Smooth muscle cell (in vitro differentiated cells): ENCODE results near the gene TNPO3. TPM values are rescaled to one million over a fixed set of nuclear protein-coding genes. Genes with fewer than 3 reads are reported as not detected.

Experiments
- DNase-seq: peaks from one replicate; lab custom pipeline; 2025; ENCODE audit not compliant: unreplicated experiment; lab: John Stamatoyannopoulos, UW
- H2AFZ ChIP-seq: fragments of 200-600 bp; sonication (generic); 2 replicates; pipeline ENCODE4 v1.6.0; 2016; ENCODE audit warnings: antibody characterized with exemption, low read depth, mild to moderate bottlenecking
- H3F3A ChIP-seq: fragments of 200-600 bp; sonication (generic); 2 replicates; pipeline ENCODE4 v1.6.0; 2017; ENCODE audit warnings: antibody characterized with exemption, low read depth
- H3K27ac ChIP-seq: fragments of 200-600 bp; sonication (generic); 2 replicates; pipeline ENCODE4 v1.5.1; 2016; ENCODE audit warnings: low read depth, mild to moderate bottlenecking
- H3K27me3 ChIP-seq: fragments of 200-600 bp; sonication (generic); 2 replicates; pipeline ENCODE4 v1.6.1; 2016; ENCODE audit warnings: low read depth, mild to moderate bottlenecking
- H3K36me3 ChIP-seq: fragments of 200-600 bp; sonication (generic); 2 replicates; pipeline ENCODE4 v1.5.1; 2016; ENCODE audit warnings: low read depth
- H3K4me1 ChIP-seq: fragments of 200-600 bp; sonication (generic); 2 replicates; pipeline ENCODE4 v1.5.1; 2016; ENCODE audit warnings: low read depth
- H3K4me2 ChIP-seq: fragments of 200-600 bp; sonication (generic); 2 replicates; pipeline ENCODE4 v1.6.0; 2016; ENCODE audit warnings: mild to moderate bottlenecking
- H3K4me3 ChIP-seq: fragments of 200-600 bp; sonication (generic); 2 replicates; pipeline ENCODE4 v1.5.1; 2016; ENCODE audit warnings: mild to moderate bottlenecking
- H3K79me2 ChIP-seq: fragments of 200-600 bp; sonication (generic); 2 replicates; pipeline ENCODE4 v1.6.0; 2016; ENCODE audit warnings: low read depth, mild to moderate bottlenecking
- H3K9ac ChIP-seq: fragments of 200-600 bp; sonication (generic); 2 replicates; pipeline ENCODE4 v1.6.0; 2016; ENCODE audit warnings: low read depth
- H3K9me3 ChIP-seq: fragments of 200-600 bp; sonication (generic); replicated peaks from 2 replicates; pipeline ENCODE4 v1.5.1; 2016; ENCODE audit warnings: low read depth
- H4K20me1 ChIP-seq: fragments of 200-600 bp; sonication (generic); 2 replicates; pipeline ENCODE4 v1.6.0; 2016; ENCODE audit warnings: low read depth
- whole genome bisulfite sequencing: methylation state at CpG from one replicate; pipeline ENCODE4 v1.1.7; 2016; ENCODE audit warnings: low lambda C conversion rate; 5-methylcytosine and 5-hydroxymethylcytosine counted together
- polyA plus RNA-seq: library from polyadenylated mRNA; unstranded; fragments of >200 nt; fragmentation: Nextera tagmentation; extraction: Ambion mirVana; gene quantifications from 2 replicates; pipeline ENCODE4 v1.2.1, GENCODE V29; 2016
- total RNA-seq: library from RNA; depleted of rRNA; stranded (reverse); fragments of >200 nt; gene quantifications from 2 replicates; pipeline ENCODE4 v1.2.3, GENCODE V29; 2014
- TF ChIP-seq, protein P1 (sequence below): fragments of 200-600 bp; sonication (generic); IDR thresholded peaks from 2 replicates; pipeline ENCODE4 v1.5.1; 2017; ENCODE audit warnings: borderline replicate concordance, mild to moderate bottlenecking, antibody characterized with exemption; ENCODE audit not compliant: insufficient read depth, poor library complexity, severe bottlenecking

The TNPO3 gene
- total and polyA plus RNA-seq, 2 experiments from 2014 or later: 28.4 to 41.3 TPM

- WGBS: 97% methylated on average over 4 of the region's 4 CpGs
- no peaks in the 10 kb centered on the region for H3K79me2 ChIP-seq
- peaks cover 73% of the 10 kb centered on the region for H3K27me3 ChIP-seq
- no peak overlapping the region for H3K4me2 ChIP-seq
- no peak for DNase-seq
- H3K9ac ChIP-seq: no peak overlapping the region
- no peak overlapping the region for H2AFZ ChIP-seq
- H3K4me3 ChIP-seq: no peak overlapping the region
- no peaks in the 10 kb centered on the region for H3K9me3 ChIP-seq
- TF ChIP-seq, protein P1, sequence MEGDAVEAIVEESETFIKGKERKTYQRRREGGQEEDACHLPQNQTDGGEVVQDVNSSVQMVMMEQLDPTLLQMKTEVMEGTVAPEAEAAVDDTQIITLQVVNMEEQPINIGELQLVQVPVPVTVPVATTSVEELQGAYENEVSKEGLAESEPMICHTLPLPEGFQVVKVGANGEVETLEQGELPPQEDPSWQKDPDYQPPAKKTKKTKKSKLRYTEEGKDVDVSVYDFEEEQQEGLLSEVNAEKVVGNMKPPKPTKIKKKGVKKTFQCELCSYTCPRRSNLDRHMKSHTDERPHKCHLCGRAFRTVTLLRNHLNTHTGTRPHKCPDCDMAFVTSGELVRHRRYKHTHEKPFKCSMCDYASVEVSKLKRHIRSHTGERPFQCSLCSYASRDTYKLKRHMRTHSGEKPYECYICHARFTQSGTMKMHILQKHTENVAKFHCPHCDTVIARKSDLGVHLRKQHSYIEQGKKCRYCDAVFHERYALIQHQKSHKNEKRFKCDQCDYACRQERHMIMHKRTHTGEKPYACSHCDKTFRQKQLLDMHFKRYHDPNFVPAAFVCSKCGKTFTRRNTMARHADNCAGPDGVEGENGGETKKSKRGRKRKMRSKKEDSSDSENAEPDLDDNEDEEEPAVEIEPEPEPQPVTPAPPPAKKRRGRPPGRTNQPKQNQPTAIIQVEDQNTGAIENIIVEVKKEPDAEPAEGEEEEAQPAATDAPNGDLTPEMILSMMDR: no peak
- no peaks in the 10 kb centered on the region for H3F3A ChIP-seq
- H4K20me1 ChIP-seq: no peaks in the 10 kb centered on the region
- H3K36me3 ChIP-seq: no peaks in the 10 kb centered on the region
- no peak overlapping the region for H3K27ac ChIP-seq
- no peaks in the 10 kb centered on the region for H3K4me1 ChIP-seq
These were observed 118.1 kb downstream of the TNPO3 start for GRCh38 chr7:128936798-128937197.

- TF ChIP-seq, protein P1: no peak
- H3K4me3 ChIP-seq: no peak overlapping the region
- H3K4me1 ChIP-seq: no peaks in the 10 kb centered on the region
- no peak for DNase-seq
- H3K4me2 ChIP-seq: no peak overlapping the region
- no peaks in the 10 kb centered on the region for H3F3A ChIP-seq
- WGBS: 92% methylated on average over 6 of the region's 6 CpGs
- H3K9me3 ChIP-seq: no peaks in the 10 kb centered on the region
- H3K27ac ChIP-seq: no peak overlapping the region
- H4K20me1 ChIP-seq: no peaks in the 10 kb centered on the region
- no peaks in the 10 kb centered on the region for H3K36me3 ChIP-seq
- H2AFZ ChIP-seq: no peak overlapping the region
- H3K27me3 ChIP-seq: peaks cover 63% of the 10 kb centered on the region
- no peaks in the 10 kb centered on the region for H3K79me2 ChIP-seq
- H3K9ac ChIP-seq: no peak overlapping the region
These were observed 119.6 kb downstream of the TNPO3 start for GRCh38 chr7:128935342-128935730.

DNA sequence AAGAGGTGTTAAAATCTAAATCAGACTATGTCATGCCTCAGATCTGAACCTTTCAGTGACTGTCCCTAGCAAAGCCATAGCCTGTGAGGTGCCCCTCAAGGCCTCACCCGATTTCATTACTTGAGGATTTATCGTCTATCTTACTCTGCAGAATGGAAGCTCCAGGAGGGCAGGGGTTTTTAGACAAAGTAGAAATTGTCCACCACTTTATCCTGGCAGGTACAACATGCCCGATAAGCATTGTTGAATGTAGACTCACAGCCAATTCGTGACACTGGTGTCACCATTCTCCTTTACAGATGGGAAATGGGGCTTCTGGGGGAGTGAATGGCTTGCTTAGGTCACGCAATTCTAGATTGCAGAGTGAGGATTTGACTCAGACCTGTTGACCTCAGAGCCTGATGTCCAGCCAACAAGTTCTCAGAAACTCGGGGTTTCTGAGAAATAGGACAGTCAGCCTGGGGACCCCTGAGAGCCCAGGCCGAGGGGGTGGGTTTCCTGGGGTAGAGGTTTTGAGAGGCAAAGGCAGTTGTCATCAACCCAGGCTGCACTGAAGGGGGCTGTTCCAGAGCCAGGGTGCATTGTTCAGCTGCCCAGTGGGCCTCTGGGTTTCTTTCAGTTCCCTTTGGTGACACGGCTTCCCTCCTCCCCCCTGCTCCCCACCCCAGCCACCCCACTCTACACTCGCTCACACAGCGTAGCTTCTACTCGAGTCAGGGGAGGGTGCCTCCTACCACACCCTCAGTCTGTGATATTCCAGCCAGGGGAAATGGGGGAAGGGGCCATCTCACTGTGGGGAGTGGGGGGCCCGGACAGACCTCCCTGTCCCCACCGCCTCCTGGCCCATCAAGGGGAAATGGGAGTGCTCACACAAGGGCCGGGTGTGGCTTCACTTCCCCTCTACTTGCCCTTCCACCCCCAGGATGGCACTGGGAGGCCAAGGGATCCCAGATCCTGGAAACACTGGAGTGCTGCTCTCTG lies 120.3 kb downstream of the TNPO3 start:
- peaks cover 56% of the 10 kb centered on the region for H3K27me3 ChIP-seq
- no peaks in the 10 kb centered on the region for H4K20me1 ChIP-seq
- no peak overlapping the region for H3K9ac ChIP-seq
- H3K79me2 ChIP-seq: no peaks in the 10 kb centered on the region
- no peak overlapping the region for H3K27ac ChIP-seq
- 82% methylated on average over 11 of the region's 14 CpGs for WGBS
- TF ChIP-seq, protein P1: no peak
- H3K4me2 ChIP-seq: no peak overlapping the region
- no peaks in the 10 kb centered on the region for H3K9me3 ChIP-seq
- H2AFZ ChIP-seq: no peak overlapping the region
- no peak overlapping the region for H3K4me3 ChIP-seq
- H3K4me1 ChIP-seq: no peaks in the 10 kb centered on the region
- DNase-seq: no peak
- no peaks in the 10 kb centered on the region for H3F3A ChIP-seq
- no peaks in the 10 kb centered on the region for H3K36me3 ChIP-seq
